Daoy (cell line): ENCODE data around the gene SET. TPM values are rescaled to one million over a fixed set of nuclear protein-coding genes. Genes with fewer than 3 reads are reported as not detected.

Source experiments
- DNase-seq: peaks from one replicate; pipeline ENCODE4 v3.0.0-alpha.2; 2015; ENCODE audit warnings: low read depth
- total RNA-seq: library from RNA; depleted of rRNA; stranded (reverse); fragments of >200 nt; shearing (Covaris generic); gene quantifications from 2 replicates; pipeline ENCODE4 v1.2.3, GENCODE V29; 2014

The SET gene
- total RNA-seq, 1 experiment from 2014 or later, result 1,206 TPM

DNA sequence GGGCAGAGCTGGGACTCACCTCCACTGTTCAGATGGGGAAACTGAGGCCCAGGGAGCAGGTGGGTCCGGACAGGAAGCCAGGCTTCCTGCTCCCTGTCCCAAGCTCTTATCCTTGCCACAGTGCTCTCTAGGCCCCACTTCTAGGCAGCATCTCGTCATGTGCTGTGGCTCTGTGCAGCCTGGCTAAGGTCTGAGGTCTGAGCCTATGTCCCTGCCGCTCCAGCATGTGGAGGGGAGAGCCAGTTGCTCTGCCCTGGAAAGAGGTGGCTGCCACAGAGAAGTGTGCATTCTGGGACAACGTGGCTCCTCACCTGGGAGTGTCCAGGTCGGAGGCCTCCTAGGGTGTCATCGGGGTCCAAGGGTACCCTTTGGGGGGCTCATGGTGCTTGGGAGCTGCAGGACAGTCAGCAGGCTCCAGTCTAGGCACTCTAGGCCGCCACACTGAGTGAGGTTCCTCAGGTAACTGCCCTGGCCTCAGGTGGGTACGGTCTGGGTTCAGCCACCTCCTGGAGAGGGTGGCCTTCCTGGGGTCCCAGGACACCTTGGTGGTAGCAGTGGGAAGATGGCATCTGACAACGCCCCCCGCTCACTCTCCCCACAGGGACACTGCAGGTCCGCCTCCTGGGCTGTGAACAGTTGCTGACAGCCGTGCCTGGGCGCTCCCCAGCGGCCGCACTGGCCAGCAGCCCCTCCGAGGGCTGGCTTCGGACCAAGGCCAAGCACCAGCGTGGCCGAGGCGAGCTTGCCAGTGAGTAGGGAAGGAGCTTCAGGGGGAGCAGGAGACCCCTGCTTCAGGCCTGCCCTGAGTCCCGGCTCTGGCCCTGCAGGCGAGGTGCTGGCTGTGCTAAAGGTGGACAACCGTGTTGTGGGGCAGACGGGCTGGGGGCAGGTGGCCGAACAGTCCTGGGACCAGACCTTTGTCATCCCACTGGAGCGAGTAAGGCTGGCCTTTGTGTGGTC lies 23.7 kb downstream of the SET start:
- DNase-seq, result no peak

DNA sequence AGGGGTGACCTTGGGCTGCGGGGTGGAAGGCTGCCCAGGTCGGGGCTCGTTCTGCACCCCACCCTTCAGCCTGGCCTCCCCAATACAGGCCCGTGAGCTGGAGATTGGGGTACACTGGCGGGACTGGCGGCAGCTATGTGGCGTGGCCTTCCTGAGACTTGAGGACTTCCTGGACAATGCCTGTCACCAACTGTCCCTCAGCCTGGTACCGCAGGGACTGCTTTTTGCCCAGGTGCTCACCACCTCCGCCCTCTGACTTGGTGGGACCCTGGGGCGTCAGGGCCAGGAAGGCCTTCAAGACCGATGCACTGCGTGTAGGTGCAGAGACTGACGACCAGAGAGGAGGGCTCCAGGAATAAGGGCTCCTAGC lies 24.4 kb downstream of the SET start:
- no peak for DNase-seq

DNA sequence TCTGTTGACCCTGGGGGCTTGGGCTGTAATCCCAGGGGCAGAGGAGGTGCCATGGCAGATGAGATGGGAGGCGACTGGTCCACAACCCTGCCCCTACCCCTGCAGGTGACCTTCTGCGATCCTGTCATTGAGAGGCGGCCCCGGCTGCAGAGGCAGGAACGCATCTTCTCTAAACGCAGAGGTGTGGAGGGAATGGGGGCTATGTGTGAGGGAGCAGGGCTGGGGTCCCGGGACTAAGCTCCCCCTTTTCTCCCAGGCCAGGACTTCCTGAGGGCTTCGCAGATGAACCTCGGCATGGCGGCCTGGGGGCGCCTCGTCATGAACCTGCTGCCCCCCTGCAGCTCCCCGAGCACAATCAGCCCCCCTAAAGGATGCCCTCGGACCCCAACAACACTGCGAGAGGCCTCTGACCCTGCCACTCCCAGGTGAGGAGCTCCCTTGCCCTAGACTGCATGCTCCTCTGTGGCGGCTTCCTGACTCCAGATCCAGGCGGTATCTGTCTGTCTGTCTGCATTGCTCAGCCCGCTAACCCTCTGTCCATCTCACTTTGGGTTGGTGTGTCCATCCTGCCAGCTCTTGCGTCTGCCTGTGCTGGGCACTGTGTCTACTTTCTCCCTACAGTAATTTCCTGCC lies 25.0 kb downstream of the SET start:
- no peak for DNase-seq

- DNase-seq, result no peak
These were observed 25.8 kb downstream of the SET start for GRCh38 chr9:128714586-128715435.

- DNase-seq, result no peak
These were observed 26.4 kb downstream of the SET start for GRCh38 chr9:128715436-128715750.

DNA sequence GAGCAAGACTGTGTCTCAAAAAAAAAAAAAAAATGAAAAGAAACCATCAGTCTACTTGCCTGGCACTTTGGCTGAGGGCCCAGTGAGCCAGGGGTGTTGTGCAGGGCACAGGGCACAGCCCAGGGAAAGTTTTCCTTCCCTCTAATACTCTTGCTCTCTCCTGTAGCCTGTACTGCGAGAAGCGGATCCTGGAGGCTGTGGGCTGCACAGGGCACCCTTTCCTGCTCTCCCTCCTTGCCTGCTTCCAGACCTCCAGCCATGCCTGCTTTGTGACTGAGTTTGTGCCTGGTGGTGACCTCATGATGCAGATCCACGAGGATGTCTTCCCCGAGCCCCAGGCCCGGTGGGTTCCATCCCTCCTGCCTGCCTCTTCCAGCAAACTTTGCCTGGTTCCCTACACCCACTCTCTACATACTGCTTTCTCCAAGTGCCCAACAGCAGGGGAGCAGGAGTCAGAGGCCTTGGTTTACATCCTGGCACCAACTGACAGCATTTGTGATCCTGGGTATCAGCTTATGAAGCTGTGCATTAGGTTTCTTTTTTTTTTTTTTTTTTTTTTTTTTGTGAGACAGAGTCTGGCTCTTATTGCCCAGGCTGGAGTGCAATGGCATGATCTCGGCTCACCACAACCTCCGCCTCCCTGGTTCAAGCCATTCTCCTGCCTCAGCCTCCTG lies 27.7 kb downstream of the SET start:
- no peak for DNase-seq

DNA sequence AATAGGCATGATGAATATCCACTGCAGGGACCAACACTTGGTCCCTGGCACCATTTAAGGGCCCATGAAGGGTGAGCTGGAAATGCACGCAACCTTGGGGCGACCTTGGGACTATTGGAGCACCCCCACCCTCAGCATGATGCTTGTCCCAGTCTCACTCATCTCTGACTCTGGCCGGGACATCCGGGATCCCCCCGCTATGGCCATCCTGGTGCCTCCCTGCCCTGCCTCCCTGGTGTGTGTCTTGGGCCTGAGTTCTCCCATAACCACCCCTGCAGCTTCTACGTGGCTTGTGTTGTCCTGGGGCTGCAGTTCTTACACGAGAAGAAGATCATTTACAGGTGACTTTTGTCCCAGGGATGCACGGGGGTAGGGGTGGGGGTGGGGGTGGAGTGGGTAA lies 29.0 kb downstream of the SET start:
- no peak for DNase-seq

DNA sequence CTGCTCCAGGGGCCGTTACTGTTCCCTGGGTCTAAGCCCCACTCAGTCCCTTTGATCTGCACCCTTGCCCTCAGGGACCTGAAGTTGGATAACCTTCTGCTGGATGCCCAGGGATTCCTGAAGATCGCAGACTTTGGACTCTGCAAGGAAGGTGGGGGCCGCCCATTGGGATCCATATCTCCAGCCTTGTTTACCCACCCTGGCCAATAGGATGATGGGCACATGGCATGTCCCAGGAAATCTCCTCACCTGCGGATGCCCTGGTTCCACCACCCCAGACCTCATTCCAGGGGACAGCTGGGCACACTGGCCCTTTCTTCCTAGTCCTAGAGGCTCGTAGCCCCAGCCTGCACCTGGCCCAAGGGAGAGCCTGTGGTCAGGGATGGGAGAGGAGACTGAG lies 29.5 kb downstream of the SET start:
- no peak for DNase-seq

- no peak for DNase-seq
These were observed 31.0 kb downstream of the SET start for GRCh38 chr9:128719919-128720605.

- DNase-seq, result no peak
These were observed 31.9 kb downstream of the SET start for GRCh38 chr9:128720841-128721486.

DNA sequence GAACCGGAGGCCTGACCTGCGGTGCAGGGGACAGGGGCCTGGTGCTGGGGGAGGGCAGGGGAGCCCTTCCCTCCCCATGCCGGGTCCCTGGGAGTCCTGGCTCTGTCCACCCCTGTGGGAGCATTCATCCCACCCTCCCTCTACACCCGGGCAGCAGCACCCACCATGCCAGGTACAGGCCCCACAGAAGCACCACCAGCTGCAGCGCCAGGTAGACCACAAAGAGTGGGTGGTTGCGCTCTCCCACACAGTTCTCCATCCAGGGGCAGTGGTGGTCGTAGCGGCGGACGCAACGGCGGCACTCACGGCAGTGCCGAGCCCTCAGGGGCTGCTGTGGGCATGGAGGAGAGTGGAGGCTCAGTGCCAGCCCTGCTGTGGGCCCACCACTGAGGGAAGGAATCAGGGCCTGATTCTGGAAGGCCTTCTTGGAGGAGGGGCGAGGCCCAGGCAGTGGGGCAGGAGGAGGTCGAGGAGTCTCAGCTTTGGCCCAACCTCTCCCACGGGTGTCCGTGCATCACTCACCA lies 32.5 kb downstream of the SET start:
- DNase-seq, result no peak

GRCh38 chr9:128722380-128723351 lies 33.6 kb downstream of the SET start:
- DNase-seq, result no peak

- no peak for DNase-seq
These were observed 34.4 kb downstream of the SET start for GRCh38 chr9:128723352-128723865.

- peak; percentile 100 for DNase-seq
These were observed 35.1 kb downstream of the SET start, which contains the start of gene ZDHHC12 for GRCh38 chr9:128723866-128724743. TSS of gene ZDHHC12 (minus strand) at chr9:128724127. CDS start at chr9:128724093, 34 bp downstream.

- peak; percentile 85 for DNase-seq
These were observed 35.8 kb downstream of the SET start for GRCh38 chr9:128724744-128725211.

- DNase-seq, result no peak
These were observed 38.7 kb downstream of the SET start for GRCh38 chr9:128727640-128728248.

DNA sequence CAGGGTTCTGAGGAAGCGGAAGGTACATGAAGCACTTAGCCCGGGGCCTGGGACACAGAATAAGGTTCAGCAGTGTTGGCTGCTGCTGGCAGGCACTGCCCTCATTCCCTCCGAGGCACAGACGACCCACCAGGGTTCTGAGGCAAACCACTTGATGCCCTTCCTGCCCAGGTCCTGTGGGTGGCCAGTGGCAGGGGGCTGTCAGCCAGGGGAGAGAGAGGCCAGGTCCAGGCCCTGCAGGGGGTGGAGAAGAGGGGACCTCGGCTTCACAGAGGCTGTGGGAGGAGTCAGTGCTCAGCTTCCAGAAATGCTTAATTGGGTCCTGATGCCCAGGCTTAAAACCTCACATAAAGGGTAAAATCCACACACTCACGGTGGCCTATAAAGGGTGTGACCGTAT lies 39.3 kb downstream of the SET start:
- no peak for DNase-seq
